SH-SY5Y (cell line): ENCODE results near the gene AP5S1.

ENCODE experiments used
- GATA2 ChIP-seq: IDR thresholded peaks from 2 replicates; pipeline ENCODE4 v1.6.1; 2011; ENCODE audit warnings: mild to moderate bottlenecking, low read depth, low read length
- GATA3 ChIP-seq: IDR thresholded peaks from 2 replicates; pipeline ENCODE4 v1.6.1; 2011; ENCODE audit warnings: low read depth, mild to moderate bottlenecking, low read length, moderate library complexity

DNA sequence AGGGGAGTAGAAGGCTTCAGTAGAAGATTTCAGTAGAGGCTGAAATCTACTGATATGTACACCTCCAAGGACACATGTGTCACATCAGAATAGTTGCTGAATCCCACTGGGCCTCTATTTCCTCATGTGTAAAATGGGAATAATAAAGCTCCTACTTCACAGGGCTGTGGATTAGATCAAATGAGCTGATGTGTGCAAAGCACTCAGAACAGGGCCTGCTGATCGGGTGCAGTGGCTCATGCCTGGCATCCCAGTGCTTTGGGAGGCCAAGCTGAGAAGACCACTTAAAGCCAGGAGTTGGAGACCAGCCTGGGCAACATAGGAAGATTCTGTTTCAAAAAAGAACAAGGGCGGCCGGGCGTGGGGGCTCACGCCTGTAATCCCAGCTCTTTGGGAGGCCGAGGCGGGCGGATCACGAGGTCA is 8.1 kb upstream of the AP5S1 start:
- TF ChIP-seq GATA2 = no peak
- TF ChIP-seq GATA3 = no peak
